Measurements from ENCODE around the gene TAF1C. TPM values are rescaled to one million over a fixed set of nuclear protein-coding genes. Genes with fewer than 3 reads are reported as not detected.

Gene TAF1C
- total RNA-seq, 1 experiment from 2014 or later, result 40.2 TPM

GRCh38 chr16:84182104-84182503, 4.8 kb downstream of the TAF1C start:
- peaks cover 34% of the 10 kb centered on the region for H3K79me2 ChIP-seq (ENCODE audit: low read depth)
- intact Hi-C loops (cut with micrococcal nuclease; ENCODE audit: unreplicated experiment), result no loop called here
- peaks cover 3% of the 10 kb centered on the region; the same call in 1 of the 2 replicates for H4K20me1 ChIP-seq (ENCODE audit: insufficient read depth)
- no peak overlapping the region for H2AFZ ChIP-seq
- TF ChIP-seq, protein P1, sequence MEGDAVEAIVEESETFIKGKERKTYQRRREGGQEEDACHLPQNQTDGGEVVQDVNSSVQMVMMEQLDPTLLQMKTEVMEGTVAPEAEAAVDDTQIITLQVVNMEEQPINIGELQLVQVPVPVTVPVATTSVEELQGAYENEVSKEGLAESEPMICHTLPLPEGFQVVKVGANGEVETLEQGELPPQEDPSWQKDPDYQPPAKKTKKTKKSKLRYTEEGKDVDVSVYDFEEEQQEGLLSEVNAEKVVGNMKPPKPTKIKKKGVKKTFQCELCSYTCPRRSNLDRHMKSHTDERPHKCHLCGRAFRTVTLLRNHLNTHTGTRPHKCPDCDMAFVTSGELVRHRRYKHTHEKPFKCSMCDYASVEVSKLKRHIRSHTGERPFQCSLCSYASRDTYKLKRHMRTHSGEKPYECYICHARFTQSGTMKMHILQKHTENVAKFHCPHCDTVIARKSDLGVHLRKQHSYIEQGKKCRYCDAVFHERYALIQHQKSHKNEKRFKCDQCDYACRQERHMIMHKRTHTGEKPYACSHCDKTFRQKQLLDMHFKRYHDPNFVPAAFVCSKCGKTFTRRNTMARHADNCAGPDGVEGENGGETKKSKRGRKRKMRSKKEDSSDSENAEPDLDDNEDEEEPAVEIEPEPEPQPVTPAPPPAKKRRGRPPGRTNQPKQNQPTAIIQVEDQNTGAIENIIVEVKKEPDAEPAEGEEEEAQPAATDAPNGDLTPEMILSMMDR (conservative IDR thresholded peaks at IDR 0.05), result no peak
- no peak for TF ChIP-seq EZH2 (IDR thresholded peaks at IDR 0.05; ENCODE audit: low read depth)
- H3K4me1 ChIP-seq (replicated peaks; ENCODE audit: insufficient read depth), result peaks cover 25% of the 10 kb centered on the region
- no peak for DNase-seq
- no peak overlapping the region for H3K4me2 ChIP-seq
- BruUV-seq (replicated peaks), result no TSS peak
- no peaks in the 10 kb centered on the region; the same call in 1 of the 2 replicates for H3K36me3 ChIP-seq (ENCODE audit: low read depth)
- no peaks in the 10 kb centered on the region for H3K9me3 ChIP-seq (ENCODE audit: insufficient read depth, low read depth)
- H3K27ac ChIP-seq, result no peak overlapping the region
- no peaks in the 10 kb centered on the region for H3K27me3 ChIP-seq (ENCODE audit: insufficient read depth, low read depth)
- H3K9me2 ChIP-seq (ENCODE audit: insufficient read depth), result no peaks in the 10 kb centered on the region
- no peak overlapping the region for H3K4me3 ChIP-seq
- POLR2A ChIA-PET (ENCODE audit: unreplicated experiment), result no interaction called here
- H3F3A ChIP-seq (ENCODE audit: insufficient read depth, low read depth), result peaks cover 19% of the 10 kb centered on the region
- CTCF ChIA-PET, result no interaction called here

- POLR2A ChIA-PET (ENCODE audit: unreplicated experiment), result no interaction called here
- no TSS peak for BruUV-seq (replicated peaks)
Observed at GRCh38 chr16:84181144-84181915, 5.5 kb downstream of the TAF1C start.

GRCh38 chr16:84180519-84181140, 6.2 kb downstream of the TAF1C start:
- H3K4me3 ChIP-seq, result no peak overlapping the region
- peaks cover 32% of the 10 kb centered on the region for H3F3A ChIP-seq (ENCODE audit: insufficient read depth, low read depth)
- ChIA-PET POLR2A (ENCODE audit: unreplicated experiment) (interaction anchor here (0.7 kb wide), 1 partner anchor 323 kb away, joined by 4 read pairs; no protein-coding TSS in a partner anchor), CTCF (no interaction called here)
- peaks cover 35% of the 10 kb centered on the region for H3K4me1 ChIP-seq (replicated peaks; ENCODE audit: insufficient read depth)
- no peak overlapping the region for H2AFZ ChIP-seq
- TF ChIP-seq, protein P1 (conservative IDR thresholded peaks at IDR 0.05), result no peak
- TF ChIP-seq EZH2 (IDR thresholded peaks at IDR 0.05; ENCODE audit: low read depth), result no peak
- peaks cover 22% of the 10 kb centered on the region for H3K79me2 ChIP-seq (ENCODE audit: low read depth)
- no peaks in the 10 kb centered on the region for H3K27me3 ChIP-seq (ENCODE audit: insufficient read depth, low read depth)
- no peak overlapping the region for H3K4me2 ChIP-seq
- H3K9me2 ChIP-seq (ENCODE audit: insufficient read depth), result no peaks in the 10 kb centered on the region
- H3K36me3 ChIP-seq (ENCODE audit: low read depth), result no peaks in the 10 kb centered on the region; the same call in 1 of the 2 replicates
- H4K20me1 ChIP-seq (ENCODE audit: insufficient read depth), result peaks cover 3% of the 10 kb centered on the region; the same call in 1 of the 2 replicates
- H3K27ac ChIP-seq, result no peak overlapping the region
- H3K9me3 ChIP-seq (ENCODE audit: insufficient read depth, low read depth), result no peaks in the 10 kb centered on the region
- BruUV-seq (replicated peaks), result no TSS peak
- intact Hi-C loops (cut with micrococcal nuclease; ENCODE audit: unreplicated experiment), result no loop called here
- no peak for DNase-seq

More at GRCh38 chr16:84181144-84181915, 5.5 kb downstream of the TAF1C start:
- TF ChIP-seq EZH2 (IDR thresholded peaks at IDR 0.05; ENCODE audit: low read depth), result no peak
- TF ChIP-seq, protein P1 (conservative IDR thresholded peaks at IDR 0.05), result no peak
- DNase-seq, result no peak
- no peaks in the 10 kb centered on the region for H3K9me3 ChIP-seq (ENCODE audit: insufficient read depth, low read depth)
- peaks cover 3% of the 10 kb centered on the region; the same call in 1 of the 2 replicates for H4K20me1 ChIP-seq (ENCODE audit: insufficient read depth)
- peaks cover 29% of the 10 kb centered on the region for H3K79me2 ChIP-seq (ENCODE audit: low read depth)
- no peak overlapping the region for H3K27ac ChIP-seq
- no peaks in the 10 kb centered on the region for H3K27me3 ChIP-seq (ENCODE audit: insufficient read depth, low read depth)
- CTCF ChIA-PET, result no interaction called here
- H3K36me3 ChIP-seq (ENCODE audit: low read depth), result no peaks in the 10 kb centered on the region; the same call in 1 of the 2 replicates
- intact Hi-C loops (cut with micrococcal nuclease; ENCODE audit: unreplicated experiment), result no loop called here
- H3K4me3 ChIP-seq, result no peak overlapping the region
- peaks cover 27% of the 10 kb centered on the region for H3F3A ChIP-seq (ENCODE audit: insufficient read depth, low read depth)
- no peaks in the 10 kb centered on the region for H3K9me2 ChIP-seq (ENCODE audit: insufficient read depth)
- H3K4me1 ChIP-seq (replicated peaks; ENCODE audit: insufficient read depth), result peaks cover 33% of the 10 kb centered on the region
- no peak overlapping the region for H3K4me2 ChIP-seq
- H2AFZ ChIP-seq, result no peak overlapping the region
